IMR-90 (cell line): ENCODE measurements around the gene DERA. TPM values are rescaled to one million over a fixed set of nuclear protein-coding genes. Genes with fewer than 3 reads are reported as not detected.
A peak's percentile ranks its signal among the peaks of the same experiment; 100 is the strongest.

Experiments
- ATAC-seq: fragments of 200-7000 bp; cut with Tn5 transposase; 2 replicates; pipeline ENCODE4 v1.9.1; 2020; ENCODE audit warnings: low read depth, mild to moderate bottlenecking, moderate library complexity
- BruUV-seq: library from RNA; stranded (reverse); fragments of 400-500 nt; replicated peaks from 2 replicates; lab custom pipeline; 2021; lab: Mats Ljungman, UMichigan
- CTCF ChIA-PET: fragments of 300-600 bp; formaldehyde crosslinking; extraction: SDS; loops from one replicate; lab custom pipeline; 2021; ENCODE audit warnings: antibody characterized with exemption; lab: Yijun Ruan, JAX
- POLR2A ChIA-PET: fragments of 300-600 bp; sonication (Branson Sonifier 250); formaldehyde crosslinking; loops from one replicate; lab custom pipeline; 2022; ENCODE audit warnings: antibody characterized with exemption; ENCODE audit not compliant: unreplicated experiment; lab: Charles Lee
- DNase-seq: peaks from one replicate; pipeline ENCODE4 v3.0.0; 2013
- H2AFZ ChIP-seq: replicated peaks from 2 replicates; pipeline ENCODE3; 2013; ENCODE audit warnings: low read length, mild to moderate bottlenecking; ENCODE audit not compliant: poor library complexity
- H2AK5ac ChIP-seq: 2 replicates; pipeline ENCODE4 v1.6.1; 2013; ENCODE audit warnings: low read depth, low read length, inconsistent platforms
- H2AK9ac ChIP-seq: replicated peaks from 2 replicates; pipeline ENCODE3; 2013; ENCODE audit warnings: mild to moderate bottlenecking, low read depth, low read length, moderate library complexity; ENCODE audit not compliant: poor library complexity
- H2BK120ac ChIP-seq: 2 replicates; pipeline ENCODE4 v1.6.1; 2013; ENCODE audit warnings: low read depth, low read length, inconsistent platforms
- H2BK15ac ChIP-seq: 3 replicates; pipeline ENCODE4 v1.6.1; 2013; ENCODE audit warnings: low read depth, low read length, inconsistent platforms
- H2BK20ac ChIP-seq: 2 replicates; pipeline ENCODE4 v1.6.1; 2013; ENCODE audit warnings: low read depth, mild to moderate bottlenecking, inconsistent platforms, low read length, moderate library complexity
- H2BK5ac ChIP-seq: 2 replicates; pipeline ENCODE4 v1.6.1; 2013; ENCODE audit warnings: mild to moderate bottlenecking, low read depth, low read length, inconsistent platforms; ENCODE audit not compliant: poor library complexity, severe bottlenecking
- H3K14ac ChIP-seq: replicated peaks from 2 replicates; pipeline ENCODE4 v1.6.1; 2013; ENCODE audit warnings: low read depth, low read length, inconsistent platforms
- H3K18ac ChIP-seq: 2 replicates; pipeline ENCODE4 v1.6.1; 2013; ENCODE audit warnings: low read depth, low read length, control low read depth
- H3K23ac ChIP-seq: 2 replicates; pipeline ENCODE4 v1.6.1; 2013; ENCODE audit warnings: low read depth, low read length, inconsistent platforms
- H3K27ac ChIP-seq: 2 replicates; pipeline ENCODE4 v1.5.1; 2013; ENCODE audit warnings: mild to moderate bottlenecking, control low read depth, low read length; ENCODE audit not compliant: insufficient read depth
- H3K27me3 ChIP-seq: 2 replicates; pipeline ENCODE4 v1.6.1; 2013; ENCODE audit warnings: low read length; ENCODE audit not compliant: control insufficient read depth, insufficient read depth
- H3K36me3 ChIP-seq: 2 replicates; pipeline ENCODE4 v1.6.1; 2013; ENCODE audit warnings: low read length, mixed read lengths; ENCODE audit not compliant: control insufficient read depth, insufficient read depth
- H3K4ac ChIP-seq: 2 replicates; pipeline ENCODE4 v1.6.1; 2013; ENCODE audit warnings: low read depth, low read length, inconsistent platforms
- H3K4me1 ChIP-seq: 2 replicates; pipeline ENCODE4 v1.6.1; 2013; ENCODE audit warnings: low read length, mixed read lengths; ENCODE audit not compliant: control insufficient read depth, insufficient read depth
- H3K4me2 ChIP-seq: 2 replicates; pipeline ENCODE4 v1.6.1; 2013; ENCODE audit warnings: low read depth, mild to moderate bottlenecking, control low read depth, low read length, moderate library complexity
- H3K4me3 ChIP-seq: 2 replicates; pipeline ENCODE4 v1.5.1; 2013; ENCODE audit warnings: low read depth, mild to moderate bottlenecking, control low read depth, low read length, moderate library complexity; ENCODE audit not compliant: insufficient read depth
- H3K56ac ChIP-seq: 2 replicates; pipeline ENCODE4 v1.6.1; 2013; ENCODE audit warnings: low read length, inconsistent platforms; ENCODE audit not compliant: insufficient read depth; ENCODE audit errors: extremely low read depth
- H3K79me1 ChIP-seq, 2 experiments: 2 replicates each; pipeline ENCODE4 v1.6.1; 2013; ENCODE audit warnings: low read length in 2 of 2, inconsistent platforms in 1 of 2, low read depth in 1 of 2
- H3K9ac ChIP-seq: 2 replicates; pipeline ENCODE4 v1.6.1; 2013; ENCODE audit warnings: low read depth, low read length, control low read depth
- H3K9me1 ChIP-seq: 2 replicates; pipeline ENCODE4 v1.6.1; 2013; ENCODE audit warnings: low read length, inconsistent platforms; ENCODE audit not compliant: insufficient read depth
- H3K9me3 ChIP-seq: 2 replicates; pipeline ENCODE4 v1.6.1; 2013; ENCODE audit warnings: low read length; ENCODE audit not compliant: control insufficient read depth, insufficient read depth
- H4K20me1 ChIP-seq: 2 replicates; pipeline ENCODE4 v1.6.1; 2013; ENCODE audit warnings: low read length, inconsistent platforms; ENCODE audit not compliant: insufficient read depth
- H4K5ac ChIP-seq: 2 replicates; pipeline ENCODE4 v1.6.1; 2013; ENCODE audit warnings: mild to moderate bottlenecking, low read depth, low read length, control low read depth
- H4K8ac ChIP-seq, 2 experiments: 2 replicates each; pipeline ENCODE4 v1.6.1; 2013; ENCODE audit warnings: low read depth in 2 of 2, low read length in 2 of 2, control low read depth in 1 of 2, inconsistent platforms in 1 of 2
- H4K91ac ChIP-seq: 2 replicates; pipeline ENCODE4 v1.6.1; 2013; ENCODE audit warnings: low read depth, low read length, inconsistent platforms; ENCODE audit not compliant: insufficient read depth
- CTCF ChIP-seq: conservative IDR thresholded peaks from 2 replicates; pipeline ENCODE4 v1.5.1; 2012; ENCODE audit warnings: mild to moderate bottlenecking, low read depth, low read length, improper control_type of control experiment
- FOS ChIP-seq: fragments of 150-350 bp; IDR thresholded peaks from 2 replicates; pipeline ENCODE4 v1.6.1; 2016; ENCODE audit warnings: low read depth, low read length
- RAD21 ChIP-seq: IDR thresholded peaks from 2 replicates; pipeline ENCODE4 v1.6.1; 2012; ENCODE audit warnings: low read length, improper control_type of control experiment
- WGBS, 2 experiments: methylation state at CpG; one replicate each; pipeline versions ENCODE4 v1.1.5 to v1.1.7; 2013; ENCODE audit warnings: missing lambda C conversion rate in 2 of 2; ENCODE audit not compliant: insufficient read length in 1 of 2; ENCODE audit errors: extremely low coverage in 2 of 2; 5-methylcytosine and 5-hydroxymethylcytosine counted together
- dilution Hi-C: fragments of 300-500 bp; cut with HindIII; formaldehyde crosslinking; loops from one replicate; pipeline ENCODE4 v1.14.3; 2018; ENCODE audit warnings: low sequenced_read_pairs; ENCODE audit not compliant: unreplicated experiment
- in situ Hi-C: fragments of 300-500 bp; cut with MboI; formaldehyde crosslinking; loops from 3 replicates; pipeline ENCODE4 v1.14.3; 2019; ENCODE audit warnings: low sequenced_read_pairs, inconsistent platforms, mixed read lengths
- intact Hi-C: fragments of 100-400 bp; cut with micrococcal nuclease; formaldehyde crosslinking; loops from 2 replicates; pipeline ENCODE4 v1.10.0; 2022
- polyA plus RNA-seq, 3 experiments: library from polyadenylated mRNA; depleted of rRNA; stranded (reverse); fragments of >200 nt; gene quantifications; 2 replicates each; pipeline ENCODE4 v1.2.3, GENCODE V29; 2012; ENCODE audit warnings: low replicate concordance in 1 of 3
- total RNA-seq: library from RNA; depleted of rRNA; stranded (reverse); fragments of >200 nt; gene quantifications from 2 replicates; pipeline ENCODE4 v1.2.3, GENCODE V29; 2012

DERA gene
- total and polyA plus RNA-seq, 2 of the 4 experiments (the other 2 are of a cell fraction): 28.1 to 58.6 TPM

GRCh38 chr12:15977999-15978951 is 67.1 kb downstream of the DERA start (continued):
- no peak for TF ChIP-seq FOS

- Histone ChIP-seq H2BK120ac (peak overlapping the region; percentile 95), H3K14ac (peak overlapping the region; percentile 84), H3K4ac (peak overlapping the region; percentile 91), H3K27ac (peak overlapping the region; percentile 81), H2AK9ac (peak overlapping the region; percentile 75), H2AFZ (no peak overlapping the region), H3K9me3 (no peaks in the 10 kb centered on the region), H3K9me1 (peaks cover 8% of the 10 kb centered on the region), H3K4me1 (peaks cover 22% of the 10 kb centered on the region), H4K91ac (peak overlapping the region; percentile 94), H4K20me1 (no peaks in the 10 kb centered on the region), H3K4me2 (peak overlapping the region; percentile 27; the same call in 1 of the 2 replicates), H2BK15ac (peak overlapping the region; percentile 58; the same call in 1 of the 3 replicates), H4K8ac (peak overlapping the region; percentile 87 to 90), H2AK5ac (peak overlapping the region; percentile 94), H3K18ac (peak overlapping the region; percentile 44), H2BK20ac (peak overlapping the region; percentile 80), H3K9ac (no peak overlapping the region), H3K4me3 (no peak overlapping the region), H3K36me3 (peaks cover 4% of the 10 kb centered on the region; the same call in 1 of the 2 replicates), H2BK5ac (peak overlapping the region; percentile 86), H3K79me1 (peaks cover 3 to 26% of the 10 kb centered on the region in 2 experiments; a peak in 2 of 4 replicates), H3K56ac (peak overlapping the region; percentile 76), H3K23ac (peak overlapping the region; percentile 79; the same call in 1 of the 2 replicates), H3K27me3 (no peaks in the 10 kb centered on the region), H4K5ac (peak overlapping the region; percentile 14)
- intact Hi-C loops (loop anchor here (2.0 to 5.0 kb wide), 3 partner anchors 69 to 628 kb away; partner anchors contain the start of genes DERA and LMO3), dilution Hi-C loops (no loop called here), in situ Hi-C loops (no loop called here)
- peak; percentile 93 for DNase-seq
- no CpG with 5 or more reads among the region's 2 CpGs for WGBS, 2 experiments
- no TSS peak for BruUV-seq
- ChIA-PET CTCF (interaction anchor here (0.9 to 1.2 kb wide), 2 partner anchors 14 to 33 kb away, joined by 3 to 4 read pairs; no protein-coding TSS in a partner anchor), POLR2A (no interaction called here)
- TF ChIP-seq CTCF (peak; percentile 37), RAD21 (no peak)
- peak; percentile 74 for ATAC-seq
Observed at GRCh38 chr12:15979096-15980092, 68.3 kb downstream of the DERA start.
